Fibroblast of lung (primary cell): ENCODE results near the gene TWIST1. TPM values are rescaled to one million over a fixed set of nuclear protein-coding genes. Genes with fewer than 3 reads are reported as not detected.

Source experiments
- DNase-seq, 2 donors: peaks; one replicate each; pipeline versions ENCODE4 v3.0.0 to v3.0.0-alpha.2; 2010; ENCODE audit warnings: low read depth in 2 of 2
- H2AFZ ChIP-seq: 2 replicates; pipeline ENCODE4 v1.5.1; 2012; ENCODE audit warnings: low read length, control low read depth, inconsistent platforms
- H3K27ac ChIP-seq: 2 replicates; pipeline ENCODE4 v1.5.1; 2011; ENCODE audit warnings: low read length, control low read depth; ENCODE audit not compliant: insufficient read depth
- H3K27me3 ChIP-seq: 2 replicates; pipeline ENCODE4 v1.5.1; 2011; ENCODE audit warnings: mild to moderate bottlenecking, low read length; ENCODE audit not compliant: control insufficient read depth, insufficient read depth
- H3K36me3 ChIP-seq: 2 replicates; pipeline ENCODE4 v1.5.1; 2011; ENCODE audit warnings: low read length; ENCODE audit not compliant: control insufficient read depth, insufficient read depth
- H3K4me1 ChIP-seq: 2 replicates; pipeline ENCODE4 v1.5.1; 2011; ENCODE audit warnings: low read length; ENCODE audit not compliant: control insufficient read depth, insufficient read depth; ENCODE audit errors: extremely low read depth
- H3K4me2 ChIP-seq: 2 replicates; pipeline ENCODE4 v1.5.1; 2011; ENCODE audit warnings: low read length, control low read depth; ENCODE audit not compliant: insufficient read depth; ENCODE audit errors: extremely low read depth
- H3K4me3 ChIP-seq, 4 experiments: fragments of 200-600 bp in 1 of 4; sonication (generic) in 1 of 4; replicated peaks in 1 of 4; 2 replicates each; pipeline ENCODE4 v1.5.1; 2011 to 2016; ENCODE audit warnings: low read length in 4 of 4, low read depth in 3 of 4, mild to moderate bottlenecking in 3 of 4, control low read depth in 2 of 4, inconsistent platforms in 1 of 4, mixed read lengths in 1 of 4; ENCODE audit not compliant: insufficient read depth in 1 of 4; ENCODE audit errors: control extremely low read depth in 1 of 4
- H3K79me2 ChIP-seq: 2 replicates; pipeline ENCODE4 v1.5.1; 2012; ENCODE audit warnings: mild to moderate bottlenecking, low read length, inconsistent platforms; ENCODE audit not compliant: control insufficient read depth, insufficient read depth
- H3K9ac ChIP-seq: 2 replicates; pipeline ENCODE4 v1.5.1; 2011; ENCODE audit warnings: mild to moderate bottlenecking, low read length, control low read depth; ENCODE audit not compliant: insufficient read depth
- H3K9me3 ChIP-seq: 2 replicates; pipeline ENCODE4 v1.5.1; 2012; ENCODE audit warnings: low read depth, low read length; ENCODE audit not compliant: control insufficient read depth, insufficient read depth
- H4K20me1 ChIP-seq: 2 replicates; pipeline ENCODE4 v1.5.1; 2011; ENCODE audit warnings: low read length; ENCODE audit not compliant: control insufficient read depth, insufficient read depth; ENCODE audit errors: extremely low read depth
- EZH2 ChIP-seq: IDR thresholded peaks from 2 replicates; pipeline ENCODE4 v1.5.1; 2012; ENCODE audit warnings: low read length, control low read depth, mild to moderate bottlenecking; ENCODE audit errors: missing control alignments
- polyA plus RNA-seq, 2 donors: library from polyadenylated mRNA; depleted of rRNA in 1 of 2; stranded (reverse) in 1 of 2; unstranded in 1 of 2; fragments of >200 nt; gene quantifications; 2 replicates each; pipeline ENCODE4 v1.2.1, GENCODE V29; 2011 to 2012; ENCODE audit warnings: missing spikeins in 1 of 2
- total RNA-seq: library from RNA; depleted of rRNA; stranded (reverse); fragments of >200 nt; gene quantifications from 2 replicates; pipeline ENCODE4 v1.2.1, GENCODE V29; 2014
- TF ChIP-seq, protein P1 (sequence below), 2 donors: IDR thresholded peaks in 1 of 2; conservative IDR thresholded peaks in 1 of 2; 1 replicate in 1 of 2; 2 replicates in 1 of 2; pipeline ENCODE4 v1.5.1; 2011 to 2012; ENCODE audit warnings: low read length in 2 of 2, control low read depth in 1 of 2, inconsistent platforms in 1 of 2, low read depth in 1 of 2, mild to moderate bottlenecking in 1 of 2

TWIST1 gene
- total and polyA plus RNA-seq, 2 donors (not counting 1 experiment from before 2014, with no cell fraction given) = 3.6 to 31.2 TPM

DNA sequence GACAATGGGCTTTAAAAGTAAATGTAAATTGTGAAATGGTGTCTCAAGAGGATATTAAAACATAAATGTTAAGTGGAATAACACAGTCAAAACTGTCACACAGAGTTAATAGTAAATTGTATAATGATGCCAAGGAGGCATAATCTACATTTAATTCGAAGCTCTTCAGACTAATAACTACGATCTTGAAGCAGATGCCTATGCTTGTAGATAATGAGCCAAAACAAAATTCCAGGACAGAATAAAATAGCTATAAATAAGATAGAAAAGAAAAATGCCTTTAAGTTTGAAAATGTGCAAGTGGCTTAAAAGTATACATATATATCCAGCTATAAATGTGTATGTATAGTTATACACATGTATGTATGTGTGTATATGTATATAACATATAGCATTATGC, 17.5 kb downstream of the TWIST1 start:
- Histone ChIP-seq H3K4me1 (no peaks in the 10 kb centered on the region), H3K9me3 (no peaks in the 10 kb centered on the region), H4K20me1 (no peaks in the 10 kb centered on the region), H3K27me3 (no peaks in the 10 kb centered on the region), H3K9ac (no peak overlapping the region), H3K27ac (no peak overlapping the region), H2AFZ (no peak overlapping the region), H3K79me2 (no peaks in the 10 kb centered on the region), H3K36me3 (no peaks in the 10 kb centered on the region), H3K4me2 (no peak overlapping the region), H3K4me3 (no peak overlapping the region)
- no peak for DNase-seq
- TF ChIP-seq EZH2 = no peak
- TF ChIP-seq, protein P1, sequence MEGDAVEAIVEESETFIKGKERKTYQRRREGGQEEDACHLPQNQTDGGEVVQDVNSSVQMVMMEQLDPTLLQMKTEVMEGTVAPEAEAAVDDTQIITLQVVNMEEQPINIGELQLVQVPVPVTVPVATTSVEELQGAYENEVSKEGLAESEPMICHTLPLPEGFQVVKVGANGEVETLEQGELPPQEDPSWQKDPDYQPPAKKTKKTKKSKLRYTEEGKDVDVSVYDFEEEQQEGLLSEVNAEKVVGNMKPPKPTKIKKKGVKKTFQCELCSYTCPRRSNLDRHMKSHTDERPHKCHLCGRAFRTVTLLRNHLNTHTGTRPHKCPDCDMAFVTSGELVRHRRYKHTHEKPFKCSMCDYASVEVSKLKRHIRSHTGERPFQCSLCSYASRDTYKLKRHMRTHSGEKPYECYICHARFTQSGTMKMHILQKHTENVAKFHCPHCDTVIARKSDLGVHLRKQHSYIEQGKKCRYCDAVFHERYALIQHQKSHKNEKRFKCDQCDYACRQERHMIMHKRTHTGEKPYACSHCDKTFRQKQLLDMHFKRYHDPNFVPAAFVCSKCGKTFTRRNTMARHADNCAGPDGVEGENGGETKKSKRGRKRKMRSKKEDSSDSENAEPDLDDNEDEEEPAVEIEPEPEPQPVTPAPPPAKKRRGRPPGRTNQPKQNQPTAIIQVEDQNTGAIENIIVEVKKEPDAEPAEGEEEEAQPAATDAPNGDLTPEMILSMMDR (conservative IDR thresholded peaks at IDR 0.05 in 1 of 2, IDR thresholded peaks at IDR 0.05 in 1 of 2; ENCODE audit: low read depth in 1 of 2, low read length in 2 of 2) = no peak

DNA sequence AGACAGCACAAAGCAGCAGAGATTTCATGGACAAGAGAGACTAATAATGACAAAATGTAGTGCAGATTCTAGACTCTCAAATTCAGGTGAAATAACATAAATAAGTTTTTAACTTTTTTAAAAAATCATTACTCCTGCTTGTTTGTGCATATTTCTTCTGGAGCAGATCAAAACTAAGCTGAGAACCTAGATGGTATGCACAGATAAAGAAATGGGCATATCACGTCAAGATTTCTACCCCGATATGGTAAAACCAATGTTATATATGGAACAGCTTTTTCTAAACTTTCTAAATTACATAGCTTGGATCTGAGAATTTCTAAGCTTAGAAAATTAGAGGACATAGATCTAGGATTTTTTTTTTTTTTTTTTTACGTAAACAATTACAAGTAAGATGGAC, 18.2 kb downstream of the TWIST1 start:
- TF ChIP-seq, protein P1 (conservative IDR thresholded peaks at IDR 0.05 in 1 of 2, IDR thresholded peaks at IDR 0.05 in 1 of 2; ENCODE audit: low read depth in 1 of 2, low read length in 2 of 2) = no peak
- no peak for TF ChIP-seq EZH2
- Histone ChIP-seq H3K27me3 (no peaks in the 10 kb centered on the region), H4K20me1 (no peaks in the 10 kb centered on the region), H3K27ac (no peak overlapping the region), H3K36me3 (no peaks in the 10 kb centered on the region), H3K79me2 (no peaks in the 10 kb centered on the region), H3K4me2 (no peak overlapping the region), H3K9me3 (no peaks in the 10 kb centered on the region), H2AFZ (no peak overlapping the region), H3K4me1 (no peaks in the 10 kb centered on the region), H3K9ac (no peak overlapping the region), H3K4me3 (no peak overlapping the region)
- no peak for DNase-seq

DNA sequence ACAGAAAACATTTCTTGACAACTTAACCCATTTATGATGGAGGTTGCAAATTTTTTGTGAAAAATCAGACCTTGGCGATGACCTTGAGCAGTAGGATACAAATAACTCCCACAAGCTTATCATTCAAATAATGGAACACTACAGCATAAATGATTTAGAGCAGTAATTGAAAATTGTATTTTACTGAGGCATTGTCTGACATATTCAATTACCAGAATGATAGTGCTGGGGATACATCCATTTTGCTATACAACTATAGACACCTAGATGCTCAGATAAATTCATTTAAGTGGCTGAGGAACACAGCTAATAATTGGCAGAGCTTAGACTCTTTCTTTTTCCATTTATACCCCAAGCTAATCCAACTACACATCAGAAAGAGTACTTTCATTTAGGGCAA, 18.9 kb downstream of the TWIST1 start:
- H4K20me1 ChIP-seq = no peaks in the 10 kb centered on the region
- no peaks in the 10 kb centered on the region for H3K4me1 ChIP-seq
- H3K4me3 ChIP-seq = no peak overlapping the region
- no peak for DNase-seq
- H3K9me3 ChIP-seq = no peaks in the 10 kb centered on the region
- no peak overlapping the region for H3K27ac ChIP-seq
- no peaks in the 10 kb centered on the region for H3K79me2 ChIP-seq
- no peaks in the 10 kb centered on the region for H3K36me3 ChIP-seq
- no peaks in the 10 kb centered on the region for H3K27me3 ChIP-seq
- no peak overlapping the region for H2AFZ ChIP-seq
- H3K9ac ChIP-seq = no peak overlapping the region
- H3K4me2 ChIP-seq = no peak overlapping the region
- no peak for TF ChIP-seq EZH2
- TF ChIP-seq, protein P1 (conservative IDR thresholded peaks at IDR 0.05 in 1 of 2, IDR thresholded peaks at IDR 0.05 in 1 of 2; ENCODE audit: low read depth in 1 of 2, low read length in 2 of 2) = no peak
